ENCODE data around the gene NSMCE4A.
"Not testable (repeated sequence)": the region's sequence is repeated elsewhere in the genome, so short reads cannot be mapped to it uniquely, and the experiment has no call there.

The NSMCE4A gene, protein sequence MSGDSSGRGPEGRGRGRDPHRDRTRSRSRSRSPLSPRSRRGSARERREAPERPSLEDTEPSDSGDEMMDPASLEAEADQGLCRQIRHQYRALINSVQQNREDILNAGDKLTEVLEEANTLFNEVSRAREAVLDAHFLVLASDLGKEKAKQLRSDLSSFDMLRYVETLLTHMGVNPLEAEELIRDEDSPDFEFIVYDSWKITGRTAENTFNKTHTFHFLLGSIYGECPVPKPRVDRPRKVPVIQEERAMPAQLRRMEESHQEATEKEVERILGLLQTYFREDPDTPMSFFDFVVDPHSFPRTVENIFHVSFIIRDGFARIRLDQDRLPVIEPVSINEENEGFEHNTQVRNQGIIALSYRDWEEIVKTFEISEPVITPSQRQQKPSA

DNA sequence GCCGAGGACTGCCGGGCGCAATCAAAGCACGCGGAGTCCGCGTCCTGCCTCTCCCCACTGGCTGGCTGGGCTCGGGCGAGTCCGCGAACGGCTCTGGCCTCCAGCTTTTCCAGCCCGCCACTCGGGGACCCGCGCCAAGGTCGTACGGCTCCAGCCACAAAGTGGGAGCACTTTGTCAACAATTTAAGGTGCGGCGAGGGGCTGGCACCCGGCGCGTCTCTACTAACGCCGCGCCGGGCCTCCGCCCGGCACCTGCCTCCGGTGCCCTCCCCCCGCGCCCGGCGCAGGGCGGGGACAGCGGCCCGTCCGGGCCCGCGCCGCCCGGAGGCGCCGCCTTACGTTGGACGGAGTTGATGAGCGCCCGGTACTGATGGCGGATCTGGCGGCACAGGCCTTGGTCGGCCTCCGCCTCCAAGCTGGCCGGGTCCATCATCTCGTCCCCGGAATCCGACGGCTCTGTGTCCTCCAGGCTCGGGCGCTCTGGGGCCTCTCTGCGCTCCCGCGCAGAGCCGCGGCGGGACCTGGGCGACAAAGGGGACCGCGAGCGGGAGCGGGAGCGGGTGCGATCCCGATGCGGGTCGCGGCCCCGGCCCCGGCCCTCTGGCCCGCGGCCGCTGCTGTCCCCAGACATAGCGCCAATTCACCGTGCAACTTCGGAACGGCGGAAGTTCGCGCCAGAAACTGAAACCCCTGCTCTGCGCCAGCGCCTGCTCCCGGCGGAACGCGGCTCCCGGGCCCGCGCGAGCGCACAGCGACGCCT lies at the start of gene NSMCE4A:
Gene NSMCE4A (minus strand): TSS at position 683 of the 760 bp plus-strand sequence. CDS start 52 bp downstream, at position 631.
- DNase-seq, result peak; percentile 84

DNA sequence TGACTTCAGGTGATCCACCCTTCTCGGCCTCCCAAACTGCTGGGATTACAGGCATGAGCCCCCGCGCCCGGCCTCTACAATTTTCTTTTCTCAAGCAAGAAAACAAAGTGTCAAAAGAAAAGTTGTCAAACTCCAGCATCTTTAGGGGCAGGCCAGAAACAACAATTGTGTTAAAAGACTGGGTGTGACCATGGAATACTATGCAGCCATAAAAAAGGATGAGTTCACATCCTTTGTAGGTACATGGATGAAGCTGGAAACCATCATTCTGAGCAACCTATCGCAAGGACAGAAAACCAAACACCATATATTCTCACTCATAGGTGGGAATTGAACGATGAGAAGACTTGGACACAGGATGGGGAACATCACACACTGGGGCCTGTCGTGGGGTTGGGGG lies 48.2 kb upstream of the NSMCE4A start:
- not testable (repeated sequence) for DNase-seq

DNA sequence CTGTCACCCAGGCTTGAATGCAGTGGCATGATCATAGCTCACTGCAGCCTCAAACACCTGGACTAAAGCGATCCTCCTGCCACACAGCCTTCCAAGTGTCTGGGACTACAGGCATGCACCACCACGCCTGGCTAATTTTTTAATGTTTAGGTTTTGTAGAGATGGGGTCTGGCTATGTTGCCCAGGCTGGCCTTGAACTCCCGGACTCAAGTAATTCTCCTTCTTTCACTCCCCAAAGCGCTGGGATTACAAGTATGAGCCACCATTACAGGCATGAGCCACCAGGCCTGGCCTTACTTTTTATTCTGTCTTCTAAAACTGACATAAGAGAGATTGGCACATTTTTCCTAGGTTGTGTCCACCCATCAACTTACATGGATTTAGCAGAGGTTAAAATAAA lies 47.3 kb upstream of the NSMCE4A start:
- DNase-seq, result no peak

DNA sequence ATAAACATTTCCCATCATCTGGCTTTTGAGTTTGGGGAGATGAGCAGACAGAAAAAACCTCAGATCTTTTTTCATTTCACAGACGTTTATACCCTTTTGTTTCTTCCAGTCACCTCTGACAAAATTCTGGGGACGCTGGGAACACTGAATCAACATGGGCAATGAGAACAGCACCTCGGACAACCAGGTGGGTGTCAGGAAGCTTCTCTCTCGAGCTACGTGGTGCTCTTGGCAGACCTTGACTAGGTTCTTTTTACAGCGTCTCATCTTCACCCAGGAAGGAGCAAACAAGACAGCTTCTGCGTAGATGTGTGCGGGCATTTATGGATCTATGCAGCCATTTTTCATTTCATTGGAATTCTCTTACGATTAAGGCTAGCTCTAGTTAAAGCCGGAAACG lies 46.8 kb upstream of the NSMCE4A start:
- DNase-seq, result no peak

DNA sequence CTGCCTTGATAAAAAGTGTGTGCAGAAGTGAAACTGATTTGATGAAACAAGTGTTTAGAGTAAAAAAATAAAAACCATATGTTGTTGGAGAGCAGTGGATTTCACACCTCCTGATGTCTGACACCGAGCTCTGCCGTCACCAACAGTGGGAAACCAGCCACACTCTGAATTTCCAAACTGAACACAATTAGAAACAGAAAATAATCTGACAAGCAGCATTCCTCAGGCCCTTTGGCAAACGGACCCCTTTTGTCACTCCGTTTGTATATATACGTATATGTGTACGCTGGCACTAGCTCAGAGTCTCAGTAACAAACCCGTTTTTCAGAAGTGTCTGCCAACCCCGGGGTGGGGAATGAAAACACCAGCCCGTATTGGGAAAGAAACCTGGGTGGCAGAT lies 46.4 kb upstream of the NSMCE4A start:
- no peak for DNase-seq

DNA sequence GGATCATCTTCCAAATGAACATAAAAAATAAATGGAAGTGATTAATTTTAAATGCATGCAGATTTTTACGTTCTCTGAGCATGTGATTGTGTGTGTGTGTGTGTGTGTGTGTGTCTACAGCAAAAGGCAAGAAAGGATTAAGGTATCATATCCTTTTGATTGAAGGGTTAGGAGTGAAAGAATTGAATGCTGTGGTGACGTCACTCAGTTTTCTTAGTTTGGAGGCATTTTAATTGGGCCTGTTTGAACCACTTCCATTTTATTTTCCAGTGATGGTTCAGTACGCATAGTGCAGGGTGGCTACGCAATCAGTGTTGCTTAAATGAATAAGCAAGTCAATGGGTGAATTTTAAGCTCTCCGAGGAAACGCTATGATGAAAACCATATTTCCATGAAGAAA lies 45.2 kb upstream of the NSMCE4A start:
- DNase-seq, result peak; percentile 8

DNA sequence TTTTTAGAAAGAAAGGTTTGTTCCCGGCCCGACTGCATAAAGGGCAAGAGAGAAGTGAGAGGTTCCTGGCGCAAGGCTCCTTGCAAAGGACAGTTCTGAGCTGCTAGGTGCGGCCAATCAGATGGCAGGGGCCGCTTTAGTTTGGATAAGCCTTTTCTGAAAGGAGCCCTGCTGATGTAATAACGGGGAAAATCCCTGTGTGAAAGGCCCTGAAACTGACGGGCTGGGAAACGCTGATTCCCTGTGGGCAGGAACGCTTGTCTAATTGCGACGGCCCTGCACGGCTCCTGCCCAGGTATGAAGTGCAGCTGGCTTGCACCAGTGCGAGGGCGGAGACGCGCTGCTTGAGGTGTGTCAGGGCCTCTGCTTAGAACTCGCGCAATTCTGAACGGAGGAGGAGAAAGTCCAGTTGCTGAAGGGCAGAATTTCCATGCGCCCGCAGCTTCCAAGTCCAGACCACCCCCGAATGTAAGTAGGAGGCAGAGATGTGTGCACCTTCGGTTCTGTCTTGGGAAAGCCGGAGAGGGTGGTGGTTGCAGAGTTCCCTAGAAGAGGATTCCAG lies 44.5 kb upstream of the NSMCE4A start:
- DNase-seq, result peak; percentile 91

DNA sequence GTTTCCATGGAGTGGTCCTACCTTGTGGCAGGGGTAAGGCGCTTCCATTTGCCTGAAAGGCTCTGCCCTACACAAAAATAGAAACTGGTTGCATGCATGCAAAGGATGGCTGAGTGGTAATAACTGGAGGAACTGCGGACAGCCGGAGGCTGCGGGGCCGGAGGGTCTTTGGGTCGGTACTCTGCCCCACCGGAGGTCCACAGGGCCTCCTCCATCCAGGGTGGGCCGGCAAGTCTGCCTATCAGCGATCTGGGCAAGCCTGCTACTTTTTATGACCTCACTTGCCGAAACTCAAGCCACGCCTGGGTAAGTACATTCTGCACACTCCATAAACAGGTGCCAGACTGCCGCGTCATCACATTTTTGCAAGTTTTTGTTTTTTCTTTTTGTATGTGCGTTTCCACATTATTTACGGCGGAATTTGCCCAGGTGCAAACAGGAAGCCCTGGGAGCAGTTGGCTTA lies 44.0 kb upstream of the NSMCE4A start:
- peak; percentile 46 for DNase-seq

DNA sequence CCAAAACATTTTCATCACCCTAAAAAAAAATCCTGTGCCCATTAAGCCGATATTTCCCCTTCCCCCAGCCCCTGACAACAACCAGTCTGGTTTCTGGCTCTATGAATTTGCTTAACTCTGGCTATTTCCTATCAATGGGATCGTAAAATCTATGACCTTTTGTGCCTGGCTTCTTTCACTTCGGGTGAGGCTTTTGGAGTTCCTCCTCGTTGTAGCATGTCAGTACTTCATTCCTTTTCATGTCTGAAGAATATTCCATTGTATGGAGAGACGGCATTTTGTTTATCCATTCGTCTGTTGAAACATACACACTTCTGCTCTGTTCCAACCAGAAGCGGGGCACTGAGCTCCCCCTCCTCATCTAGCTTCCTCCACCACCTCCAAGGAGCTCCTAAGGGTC lies 43.5 kb upstream of the NSMCE4A start:
- DNase-seq, result no peak

DNA sequence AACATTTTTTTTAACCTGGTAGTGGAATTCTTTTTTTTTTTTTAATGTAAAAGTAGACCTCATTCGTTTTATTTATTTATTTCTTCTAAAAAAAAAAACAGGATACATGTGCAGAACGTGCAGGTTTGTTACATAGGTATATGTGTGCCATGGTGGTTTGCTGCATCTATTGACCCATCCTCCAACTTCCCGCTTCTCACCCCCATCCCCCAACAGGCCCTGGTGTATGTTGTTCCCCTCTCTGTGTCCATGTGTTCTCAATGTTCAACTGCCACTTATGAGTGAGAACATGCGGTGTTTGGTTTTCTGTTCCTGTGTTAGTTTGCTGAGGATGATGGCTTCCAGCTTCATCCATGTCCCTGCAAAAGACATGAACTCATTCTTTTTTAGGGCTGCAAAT lies 42.9 kb upstream of the NSMCE4A start:
- not testable (repeated sequence) for DNase-seq

DNA sequence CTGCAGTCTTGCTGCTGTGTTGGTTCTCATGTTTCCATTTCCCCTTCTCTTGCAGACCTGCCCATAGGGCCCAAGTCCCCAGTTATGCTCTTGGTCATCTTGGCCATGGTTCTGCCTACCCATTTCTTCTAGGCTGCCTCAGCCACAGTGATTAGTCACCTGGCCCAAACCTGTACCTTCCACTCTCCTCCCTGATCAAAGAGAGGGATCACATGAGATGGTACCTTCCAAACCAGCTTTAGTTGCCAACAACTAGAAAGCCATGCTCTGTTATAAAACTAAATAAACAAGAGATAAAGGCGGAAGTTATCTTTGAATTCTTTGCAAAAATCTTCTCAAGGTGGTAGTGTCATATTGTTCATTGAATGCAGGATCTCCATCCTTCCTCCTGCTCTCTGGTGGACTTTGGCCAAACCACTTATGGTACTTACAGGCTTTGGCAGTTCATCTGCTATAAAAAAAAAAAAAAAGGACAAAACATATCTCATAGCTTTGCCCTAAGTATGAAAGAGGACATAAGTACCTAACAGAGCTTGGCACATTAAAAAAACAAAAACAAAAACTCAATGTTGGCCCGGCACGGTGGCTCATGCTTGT lies 39.7 kb upstream of the NSMCE4A start:
- DNase-seq, result no peak

DNA sequence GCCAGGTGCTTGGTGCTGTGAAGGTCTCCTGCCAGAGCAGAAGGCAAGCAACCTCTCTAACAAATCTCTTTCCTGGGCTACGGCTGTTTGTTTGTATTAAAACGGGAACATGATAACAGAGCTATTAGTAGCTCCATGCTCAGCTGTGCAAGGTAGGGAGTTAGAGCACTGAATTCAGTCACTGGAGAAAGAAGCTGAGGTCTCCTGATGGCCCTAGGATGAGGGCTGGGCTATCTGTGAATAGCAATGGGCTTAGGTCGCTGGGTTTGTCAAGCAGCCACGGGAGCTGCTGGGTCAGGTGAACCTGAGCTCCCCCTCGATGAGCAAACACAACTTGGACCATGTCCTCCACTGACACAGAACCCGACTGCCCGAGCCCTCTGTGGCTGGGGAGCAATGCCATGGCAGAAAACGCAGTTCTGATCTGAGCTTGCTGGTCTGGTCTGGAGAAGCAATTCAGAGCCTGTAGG lies 38.3 kb upstream of the NSMCE4A start:
- DNase-seq, result no peak

DNA sequence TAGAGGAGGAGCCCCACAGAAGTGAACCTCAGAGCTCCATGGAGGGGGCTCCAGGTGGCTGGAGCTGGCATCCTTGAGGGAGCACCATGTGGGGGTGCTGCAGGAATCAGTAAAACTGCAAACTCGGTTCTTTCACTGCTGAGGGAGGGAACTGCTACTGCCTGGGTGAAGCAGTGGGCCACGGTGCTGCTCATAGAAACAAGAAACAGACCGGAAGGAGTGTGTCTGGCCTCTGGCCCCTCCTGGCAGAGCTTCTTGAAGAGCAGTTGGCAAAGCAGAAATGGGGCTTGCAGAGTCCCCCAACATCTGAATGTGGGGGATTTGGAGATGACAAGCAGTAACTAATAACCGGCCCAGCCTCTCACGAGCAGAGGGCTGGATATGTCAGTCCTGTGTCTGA lies 37.7 kb upstream of the NSMCE4A start:
- DNase-seq, result no peak

DNA sequence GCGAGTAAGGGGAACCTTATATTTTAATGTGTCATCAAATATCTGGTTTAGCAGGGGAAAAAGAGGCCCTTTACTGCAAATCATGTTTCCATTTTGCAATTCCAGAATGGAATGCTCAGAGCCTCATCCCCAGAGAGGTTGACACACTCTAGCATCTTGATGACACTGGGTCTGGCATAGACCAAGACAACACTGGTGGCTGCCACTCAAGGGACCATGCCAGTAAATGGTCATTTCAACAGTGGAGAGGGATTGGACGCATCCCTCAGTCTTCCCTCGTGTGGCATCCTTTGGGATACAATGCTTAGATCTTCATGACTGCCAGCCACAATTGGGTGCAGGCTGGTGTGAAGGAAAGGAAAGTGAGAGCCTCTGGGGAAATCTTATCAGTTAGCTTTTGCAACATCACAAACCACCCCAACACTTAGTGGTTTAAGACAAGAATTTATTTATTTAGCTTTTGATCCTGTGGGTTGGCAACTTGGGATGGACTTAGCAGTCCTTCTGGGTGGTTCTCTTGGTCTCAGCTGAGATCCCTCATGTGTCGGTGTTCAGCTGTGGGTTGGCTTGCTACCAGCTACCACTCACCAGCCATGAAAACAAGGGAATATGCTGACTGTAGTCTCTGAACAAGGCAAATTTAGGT lies 35.5 kb upstream of the NSMCE4A start:
- DNase-seq, result no peak

DNA sequence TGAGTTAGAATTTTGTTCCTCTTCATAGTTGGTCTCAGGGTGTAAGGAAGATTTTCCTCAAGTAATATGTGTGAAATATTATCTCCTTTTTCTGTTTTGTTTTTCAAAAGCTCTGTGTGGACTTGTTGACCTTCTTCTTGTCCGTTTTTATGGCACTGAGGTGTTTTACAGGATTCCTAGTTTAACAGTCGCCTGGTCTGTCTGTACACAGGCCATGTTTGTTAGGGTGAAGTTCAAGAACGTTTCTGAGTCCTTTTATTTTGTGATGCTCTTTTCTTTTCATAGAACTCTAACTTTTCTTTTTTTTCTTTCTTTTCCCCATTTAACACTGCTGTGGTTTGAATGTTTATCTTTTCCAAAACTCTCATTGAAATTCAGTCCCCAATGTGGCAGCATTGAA lies 32.4 kb upstream of the NSMCE4A start:
- no peak for DNase-seq

DNA sequence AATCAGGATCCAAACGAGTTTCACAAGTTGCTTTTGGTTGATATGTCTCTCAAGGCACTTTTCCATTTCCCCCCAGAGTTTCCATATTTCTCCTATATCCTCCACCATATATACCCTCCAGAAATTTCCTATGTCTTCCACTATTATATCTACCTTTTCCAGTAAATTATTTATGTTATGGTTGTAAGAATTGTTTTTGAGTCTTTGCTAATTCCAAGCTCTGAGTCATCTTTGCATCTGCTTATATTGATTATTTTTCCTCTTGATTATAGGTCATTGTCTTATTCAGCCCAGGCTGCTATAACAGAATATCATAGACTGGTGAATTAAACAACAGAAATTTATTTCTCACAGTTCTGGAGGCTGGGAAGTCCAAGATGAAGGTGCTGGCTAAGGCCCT lies 26.7 kb upstream of the NSMCE4A start:
- no peak for DNase-seq

DNA sequence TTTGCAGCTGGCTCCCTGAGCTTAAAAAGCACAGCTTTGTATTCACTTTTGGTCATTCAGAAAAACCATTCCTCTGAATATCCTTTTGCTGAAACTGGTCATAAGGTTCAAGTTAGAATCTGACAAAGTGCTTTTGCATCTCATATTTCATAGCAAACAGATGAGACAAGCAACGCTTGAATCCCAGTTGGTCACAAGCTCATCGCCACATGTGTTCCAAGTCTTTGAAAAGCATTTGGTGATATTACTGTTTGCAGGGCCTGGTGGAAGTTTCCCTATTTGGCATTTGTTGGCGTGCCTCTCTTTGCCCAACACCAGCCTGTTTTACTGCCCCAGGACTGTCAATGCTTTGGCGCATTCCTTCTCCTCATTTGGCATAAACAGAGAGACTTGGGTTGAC lies 24.3 kb upstream of the NSMCE4A start:
- no peak for DNase-seq

DNA sequence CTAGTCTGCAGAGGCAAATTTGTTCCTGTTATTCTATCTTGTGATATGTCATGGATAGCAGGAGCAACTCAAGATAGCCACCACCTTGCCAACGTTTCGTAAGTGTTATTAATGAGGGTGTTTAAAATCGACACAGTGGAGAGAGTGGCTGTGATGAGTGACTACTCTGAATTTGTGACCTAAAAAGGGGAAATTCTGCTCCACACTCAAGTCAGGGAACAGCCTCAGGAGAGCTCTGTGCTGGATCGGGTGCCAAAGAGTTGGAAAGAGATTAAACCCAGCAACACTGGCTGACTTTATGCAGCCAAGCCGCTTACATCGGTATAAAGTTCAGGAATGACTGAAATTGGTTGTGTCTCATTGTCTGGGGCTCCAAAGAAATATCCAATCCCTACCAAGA lies 23.4 kb upstream of the NSMCE4A start:
- no peak for DNase-seq

DNA sequence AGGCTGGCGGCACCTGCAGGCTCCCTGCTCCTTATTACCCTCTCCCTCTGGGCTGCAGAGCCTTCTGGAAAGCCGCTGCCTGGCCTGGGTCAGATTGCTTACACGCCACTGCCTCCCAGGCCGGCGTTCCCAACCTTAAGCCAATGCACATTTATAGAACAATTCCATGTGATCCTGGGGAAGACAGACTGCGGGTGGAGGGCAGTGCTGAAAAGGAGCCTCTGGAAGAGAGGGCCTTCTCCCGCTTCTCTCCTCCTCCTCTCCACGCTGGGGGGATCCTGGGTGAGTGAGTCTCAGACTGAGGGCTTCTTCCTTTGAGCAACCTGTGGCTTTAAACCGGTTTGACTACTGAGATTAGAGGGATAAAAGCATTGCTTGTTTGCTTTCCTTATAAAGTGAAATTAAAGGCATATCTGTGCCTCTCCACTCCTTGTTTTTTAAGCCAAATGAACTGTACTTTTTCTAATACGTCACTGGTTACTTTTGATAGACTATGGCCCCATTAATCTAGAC lies 19.5 kb upstream of the NSMCE4A start:
- no peak for DNase-seq

DNA sequence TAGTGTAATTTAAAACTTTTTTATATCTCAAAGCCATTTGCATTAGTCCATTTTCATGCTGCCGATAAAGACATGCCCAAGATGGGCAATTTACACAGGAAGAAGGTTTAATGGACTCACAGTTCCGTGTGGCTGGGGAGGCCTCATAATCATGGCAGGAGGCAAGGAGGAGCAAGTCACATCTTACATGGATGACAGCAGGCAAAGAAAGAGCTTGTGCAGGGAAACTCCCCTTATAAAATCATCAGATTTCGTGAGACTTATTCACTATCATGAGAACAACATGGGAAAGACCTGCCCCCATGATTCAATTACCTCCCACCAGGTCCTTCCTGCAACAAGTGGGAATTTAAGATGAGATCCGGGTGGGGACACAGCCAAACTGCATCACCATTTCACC lies 16.7 kb upstream of the NSMCE4A start:
- DNase-seq, result not testable (repeated sequence)

DNA sequence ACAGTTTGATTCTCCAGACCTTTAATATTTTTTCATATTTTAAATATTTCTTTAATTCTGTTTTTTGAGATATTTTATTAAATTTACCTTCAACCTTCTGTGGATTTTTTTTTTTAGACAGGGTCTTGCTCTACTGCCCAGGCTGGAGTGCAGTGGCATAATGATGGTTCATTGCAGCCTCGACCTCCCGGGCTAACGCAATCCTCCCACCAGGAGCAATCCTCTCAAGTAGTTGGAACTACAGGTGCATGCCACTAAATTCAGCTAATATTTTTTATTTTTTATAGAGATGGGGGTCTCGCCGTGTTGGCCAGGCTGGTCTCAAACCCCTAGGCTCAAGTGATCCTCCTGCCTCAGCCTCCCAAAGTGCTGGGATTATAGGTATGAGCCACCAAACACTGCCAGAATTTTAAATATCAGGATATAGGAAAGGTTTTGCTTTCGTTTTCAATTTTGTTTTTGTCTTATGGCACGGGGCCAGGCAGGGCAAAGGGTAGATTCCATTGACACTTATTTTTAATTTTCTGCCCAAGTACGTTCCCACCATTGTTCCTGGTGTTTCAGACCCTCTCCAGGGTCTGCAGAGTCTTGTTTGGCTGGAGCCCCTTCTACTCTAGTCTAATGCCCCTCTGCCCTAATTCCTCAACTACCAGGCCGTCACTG lies 15.1 kb upstream of the NSMCE4A start:
- no peak for DNase-seq
